Endothelial cell of umbilical vein (primary cell): ENCODE measurements around the gene HIVEP1. TPM values are rescaled to one million over a fixed set of nuclear protein-coding genes. Genes with fewer than 3 reads are reported as not detected.

Experiments
- BruUV-seq: library from RNA; stranded (reverse); fragments of 400-500 nt; replicated peaks from 2 replicates; lab custom pipeline; 2021; lab: Mats Ljungman, UMichigan
- CTCF ChIA-PET: fragments of 300-600, 350-600 bp; sonication (Branson Sonifier 250); formaldehyde crosslinking; loops from one replicate; lab custom pipeline; 2021; ENCODE audit warnings: antibody characterized with exemption, inconsistent platforms; lab: Charles Lee
- POLR2A ChIA-PET: fragments of 300-600, 350-600 bp; sonication (Branson Sonifier 250); formaldehyde crosslinking; loops from one replicate; lab custom pipeline; 2021; ENCODE audit warnings: antibody characterized with exemption, inconsistent platforms; lab: Charles Lee
- DNase-seq: peaks from one replicate; pipeline ENCODE4 v3.0.0-alpha.2; 2011; ENCODE audit warnings: low read depth, low spot score
- FAIRE-seq: peaks from 2 replicates; lab custom pipeline; 2011; peaks lifted over from hg19 to GRCh38; lab: Jason Lieb, UNC
- H2AFZ ChIP-seq: 2 replicates; pipeline ENCODE4 v1.6.0; 2012; ENCODE audit warnings: low read depth, low read length, control low read depth, inconsistent platforms
- H3K27ac ChIP-seq: 2 replicates; pipeline ENCODE4 v1.5.1; 2011; ENCODE audit warnings: low read depth, mild to moderate bottlenecking, control low read depth, low read length, moderate library complexity; ENCODE audit not compliant: insufficient read depth
- H3K27me3 ChIP-seq, 2 experiments: 2 replicates each; pipeline versions ENCODE4 v1.6.0 to v1.6.1; 2011; ENCODE audit warnings: low read length in 2 of 2, mixed read lengths in 1 of 2; ENCODE audit not compliant: control insufficient read depth in 2 of 2, insufficient read depth in 2 of 2
- H3K36me3 ChIP-seq, 2 experiments: 2 replicates in 1 of 2; 3 replicates in 1 of 2; pipeline ENCODE4 v1.5.1; 2011; ENCODE audit warnings: low read length in 2 of 2, mild to moderate bottlenecking in 1 of 2, moderate library complexity in 1 of 2; ENCODE audit not compliant: control insufficient read depth in 2 of 2, insufficient read depth in 2 of 2; ENCODE audit errors: extremely low read depth in 1 of 2
- H3K4me1 ChIP-seq: 3 replicates; pipeline ENCODE4 v1.5.1; 2011; ENCODE audit warnings: mild to moderate bottlenecking, low read length; ENCODE audit not compliant: control insufficient read depth, insufficient read depth; ENCODE audit errors: extremely low read depth
- H3K4me2 ChIP-seq: 2 replicates; pipeline ENCODE4 v1.6.1; 2011; ENCODE audit warnings: low read length, control low read depth, mixed read lengths; ENCODE audit not compliant: insufficient read depth
- H3K4me3 ChIP-seq, 3 experiments: fragments of 200-600 bp in 1 of 3; sonication (generic), shearing (Covaris generic) in 1 of 3; replicated peaks in 1 of 3; 2 replicates each; pipeline ENCODE4 v1.5.1; 2011 to 2016; ENCODE audit warnings: control low read depth in 3 of 3, low read length in 3 of 3, mild to moderate bottlenecking in 2 of 3, inconsistent platforms in 1 of 3, low read depth in 1 of 3, moderate library complexity in 1 of 3; ENCODE audit not compliant: insufficient read depth in 1 of 3
- H3K79me2 ChIP-seq: 2 replicates; pipeline ENCODE4 v1.6.0; 2012; ENCODE audit warnings: low read length, inconsistent platforms; ENCODE audit not compliant: control insufficient read depth, insufficient read depth
- H3K9ac ChIP-seq: replicated peaks from 2 replicates; pipeline ENCODE3; 2011; ENCODE audit warnings: low read length, control low read depth; ENCODE audit not compliant: insufficient read depth; ENCODE audit errors: extremely low read depth
- H3K9me1 ChIP-seq: replicated peaks from 3 replicates; pipeline ENCODE4 v1.6.0; 2011; ENCODE audit warnings: mild to moderate bottlenecking, low read length; ENCODE audit not compliant: control insufficient read depth, insufficient read depth; ENCODE audit errors: extremely low read depth
- H3K9me3 ChIP-seq: replicated peaks from 2 replicates; pipeline ENCODE4 v1.5.1; 2012; ENCODE audit warnings: low read length, inconsistent platforms; ENCODE audit not compliant: control insufficient read depth, insufficient read depth
- H4K20me1 ChIP-seq: replicated peaks from 2 replicates; pipeline ENCODE3; 2011; ENCODE audit warnings: mild to moderate bottlenecking, low read length; ENCODE audit not compliant: control insufficient read depth, insufficient read depth; ENCODE audit errors: extremely low read depth
- CTCF ChIP-seq, 2 donors: IDR thresholded peaks; 1 replicate in 1 of 2; 2 replicates in 1 of 2; pipeline ENCODE4 v1.5.1; 2011; ENCODE audit warnings: low read length in 2 of 2, mild to moderate bottlenecking in 2 of 2, moderate library complexity in 2 of 2, control low read depth in 1 of 2, inconsistent platforms in 1 of 2, low read depth in 1 of 2; ENCODE audit not compliant: insufficient read depth in 1 of 2; ENCODE audit errors: extremely low read depth in 1 of 2
- EZH2 ChIP-seq: IDR thresholded peaks from 2 replicates; pipeline ENCODE4 v1.6.1; 2012; ENCODE audit warnings: borderline replicate concordance, low read depth, mild to moderate bottlenecking, moderate library complexity, low read length, inconsistent platforms; ENCODE audit not compliant: severe bottlenecking
- FOS ChIP-seq: IDR thresholded peaks from 2 replicates; pipeline ENCODE4 v1.6.1; 2011; ENCODE audit warnings: mild to moderate bottlenecking, low read length, moderate library complexity, borderline replicate concordance; ENCODE audit not compliant: insufficient read depth
- GATA2 ChIP-seq: IDR thresholded peaks from 2 replicates; pipeline ENCODE4 v1.7.0; 2011; ENCODE audit warnings: low read depth, mild to moderate bottlenecking, moderate library complexity, mixed read lengths, low read length; ENCODE audit not compliant: insufficient read length, insufficient read depth
- JUN ChIP-seq: IDR thresholded peaks from 2 replicates; pipeline ENCODE4 v1.6.1; 2011; ENCODE audit warnings: borderline replicate concordance, low read depth; ENCODE audit not compliant: insufficient read length, insufficient read depth
- MAX ChIP-seq: IDR thresholded peaks from 2 replicates; pipeline ENCODE4 v1.6.1; 2011; ENCODE audit not compliant: insufficient read depth, insufficient read length
- MYC ChIP-seq: IDR thresholded peaks from one replicate; pipeline ENCODE4 v1.6.1; 2011; ENCODE audit warnings: mild to moderate bottlenecking, low read depth, low read length
- POLR2AphosphoS5 ChIP-seq: IDR thresholded peaks from 2 replicates; pipeline ENCODE4 v1.6.1; 2012; ENCODE audit warnings: low read depth, mild to moderate bottlenecking, control low read depth, low read length, moderate library complexity; ENCODE audit not compliant: insufficient read depth
- dilution Hi-C: fragments of 300-500 bp; cut with MboI; formaldehyde crosslinking; loops from one replicate; pipeline ENCODE4 v1.15.0; 2019; ENCODE audit warnings: low sequenced_read_pairs; ENCODE audit not compliant: extremely low pct_ligation_motif_present
- intact Hi-C: fragments of 100-400 bp; cut with micrococcal nuclease; formaldehyde crosslinking; loops from one replicate; pipeline ENCODE4 v1.10.0; 2022
- polyA plus RNA-seq, 4 experiments: library from polyadenylated mRNA; depleted of rRNA in 3 of 4; stranded (reverse) in 3 of 4; unstranded in 1 of 4; fragments of >200 nt; gene quantifications; 2 replicates each; pipeline versions ENCODE4 v1.2.1 to v1.2.3, GENCODE V29; 2011 to 2012; ENCODE audit warnings: missing spikeins in 1 of 4
- total RNA-seq: library from RNA; stranded (reverse); gene quantifications from 2 replicates; pipeline ENCODE4 v1.2.3, GENCODE V29; 2021

HIVEP1 gene
- total and polyA plus RNA-seq, 2 donors (not counting 3 experiments of a cell fraction or from before 2014, with no cell fraction given): 33.5 to 49.2 TPM

- H3K4me3 ChIP-seq: no peak overlapping the region
- TF ChIP-seq CTCF (IDR thresholded peaks at IDR 0.05; ENCODE audit: extremely low read depth in 1 of 2, insufficient read depth in 1 of 2, low read depth in 1 of 2, low read length in 2 of 2): no peak
- TF ChIP-seq FOS: no peak
- TF ChIP-seq POLR2AphosphoS5: no peak
- TF ChIP-seq GATA2: no peak
- no peak for TF ChIP-seq EZH2
- no peak for TF ChIP-seq JUN
- TF ChIP-seq MYC: no peak
- TF ChIP-seq MAX: no peak
- no peaks in the 10 kb centered on the region for H3K27me3 ChIP-seq
- no peaks in the 10 kb centered on the region for H3K79me2 ChIP-seq
- FAIRE-seq (no peak), DNase-seq (no peak)
- no peaks in the 10 kb centered on the region for H3K4me1 ChIP-seq
- no peak overlapping the region for H3K9ac ChIP-seq
- ChIA-PET POLR2A (no interaction called here), CTCF (no interaction called here)
- dilution Hi-C loops (no loop called here), intact Hi-C loops (no loop called here)
- no peaks in the 10 kb centered on the region for H3K9me3 ChIP-seq
- H3K9me1 ChIP-seq: no peaks in the 10 kb centered on the region
- no peak overlapping the region for H3K27ac ChIP-seq
- H3K4me2 ChIP-seq: no peak overlapping the region
- no peak overlapping the region for H2AFZ ChIP-seq
- H3K36me3 ChIP-seq: peaks cover 11 to 17% of the 10 kb centered on the region in 2 experiments
- BruUV-seq: no TSS peak
- H4K20me1 ChIP-seq: no peaks in the 10 kb centered on the region
Observed at GRCh38 chr6:12164508-12164770, 152.3 kb downstream of the HIVEP1 start.
